Activated CD4-positive, alpha-beta T cell treated with anti-CD3 and anti-CD28 coated beads for 36 hours (primary cell): Measurements from ENCODE around the gene HYOU1. TPM values are rescaled to one million over a fixed set of nuclear protein-coding genes. Genes with fewer than 3 reads are reported as not detected.
"Not testable (repeated sequence)": the region's sequence is repeated elsewhere in the genome, so short reads cannot be mapped to it uniquely, and the experiment has no call there.

Experiments used
- ATAC-seq: fragments of 200-7000 bp; cut with Tn5 transposase; one replicate; pipeline ENCODE4 v1.10.0; 2021; ENCODE audit warnings: mild to moderate bottlenecking, moderate library complexity
- CTCF ChIA-PET: fragments of 350-600 bp; sonication (Branson Sonifier 250); formaldehyde crosslinking; loops from one replicate; lab custom pipeline; 2021; ENCODE audit warnings: antibody characterized with exemption; lab: Charles Lee
- POLR2A ChIA-PET: fragments of 350-600 bp; sonication (Branson Sonifier 250); formaldehyde crosslinking; loops from one replicate; lab custom pipeline; 2021; ENCODE audit warnings: antibody characterized with exemption, inconsistent platforms; lab: Charles Lee
- DNase-seq: peaks from one replicate; pipeline ENCODE4 v3.0.0-alpha.2; 2020
- H3K27ac Mint-ChIP-seq: one replicate; pipeline ENCODE4 v1.8.0; 2021; ENCODE audit warnings: mixed read lengths
- H3K27me3 Mint-ChIP-seq: one replicate; pipeline ENCODE4 v1.8.0; 2021; ENCODE audit warnings: mixed read lengths
- H3K36me3 Mint-ChIP-seq: one replicate; pipeline ENCODE4 v1.8.0; 2021; ENCODE audit warnings: low read depth, mixed read lengths
- H3K4me1 Mint-ChIP-seq: one replicate; pipeline ENCODE4 v1.8.0; 2021; ENCODE audit warnings: mixed read lengths
- H3K4me3 Mint-ChIP-seq: one replicate; pipeline ENCODE4 v1.8.0; 2021; ENCODE audit warnings: mild to moderate bottlenecking, moderate library complexity, mixed read lengths
- H3K9me3 Mint-ChIP-seq: one replicate; pipeline ENCODE4 v1.8.0; 2021; ENCODE audit warnings: low read depth, mixed read lengths
- intact Hi-C, 2 experiments: fragments of 100-400 bp; cut with DNase I in 1 of 2; cut with micrococcal nuclease in 1 of 2; formaldehyde crosslinking; loops; one replicate each; pipeline versions ENCODE4 v1.14.2 to v1.15.1; 2022 to 2024; cut with DNase I, micrococcal nuclease
- total RNA-seq, 2 experiments: library from RNA; stranded (reverse); gene quantifications; one replicate each; pipeline ENCODE4 v1.2.3, GENCODE V29; 2021

Gene HYOU1
- total RNA-seq, 2 experiments from 2014 or later, result 104 to 114 TPM

- CTCF ChIA-PET, result interaction anchor here (0.7 to 1.5 kb wide), 2 partner anchors 15 to 260 kb away, joined by 3 to 4 read pairs; no protein-coding TSS in a partner anchor
- no peak for ATAC-seq
- Mint-ChIP-seq H3K27me3 (no peaks in the 10 kb centered on the region), H3K27ac (no peak overlapping the region), H3K4me3 (no peak overlapping the region), H3K4me1 (peaks cover 12% of the 10 kb centered on the region), H3K9me3 (no peaks in the 10 kb centered on the region), H3K36me3 (peaks cover 40% of the 10 kb centered on the region)
- POLR2A ChIA-PET, result interaction anchor here (0.6 kb wide), 1 partner anchor 76 kb away, joined by 3 read pairs; no protein-coding TSS in a partner anchor
- DNase-seq, result no peak
- intact Hi-C loops, result no loop called here
Measured at GRCh38 chr11:119044708-119045107, 12.3 kb downstream of the HYOU1 start.

GRCh38 chr11:119042927-119043326 is 14.1 kb downstream of the HYOU1 start:
- ChIA-PET CTCF (interaction anchor here (1.2 to 1.7 kb wide), 3 partner anchors 13 to 153 kb away, joined by 4 to 10 read pairs (median 4); no protein-coding TSS in a partner anchor), POLR2A (no interaction called here)
- intact Hi-C loops, result no loop called here
- DNase-seq, result no peak
- Mint-ChIP-seq H3K4me1 (peaks cover 12% of the 10 kb centered on the region), H3K27ac (no peak overlapping the region), H3K4me3 (no peak overlapping the region), H3K27me3 (no peaks in the 10 kb centered on the region), H3K9me3 (no peaks in the 10 kb centered on the region), H3K36me3 (peaks cover 24% of the 10 kb centered on the region)
- no peak for ATAC-seq

- intact Hi-C loops, result no loop called here
- DNase-seq, result no peak
- ATAC-seq, result peak; percentile 81
- no peaks in the 10 kb centered on the region for H3K9me3 Mint-ChIP-seq
- H3K27me3 Mint-ChIP-seq, result no peaks in the 10 kb centered on the region
- POLR2A ChIA-PET, result interaction anchor here (0.6 to 1.3 kb wide), 3 partner anchors 13 to 15 kb away, joined by 4 to 5 read pairs (median 5); partner anchors contain the start of gene HYOU1
- CTCF ChIA-PET, result interaction anchor here (0.5 to 0.7 kb wide), 3 partner anchors 9 to 252 kb away, joined by 3 read pairs; no protein-coding TSS in a partner anchor
- H3K36me3 Mint-ChIP-seq, result peaks cover 16% of the 10 kb centered on the region
- peaks cover 9% of the 10 kb centered on the region for H3K4me1 Mint-ChIP-seq
- H3K27ac Mint-ChIP-seq, result peak overlapping the region; percentile 0
- H3K4me3 Mint-ChIP-seq, result no peak overlapping the region
Measured at GRCh38 chr11:119041821-119042514, 15.0 kb downstream of the HYOU1 start.

- intact Hi-C loops, H3K27me3 Mint-ChIP-seq, H3K4me1 Mint-ChIP-seq, H3K4me3 Mint-ChIP-seq, DNase-seq, H3K27ac Mint-ChIP-seq, POLR2A ChIA-PET, H3K9me3 Mint-ChIP-seq, H3K36me3 Mint-ChIP-seq, ATAC-seq, CTCF ChIA-PET: not testable (repeated sequence)
Measured at GRCh38 chr11:119039471-119039870, 17.5 kb downstream of the HYOU1 start.

- intact Hi-C loops, result no loop called here
- H3K27ac Mint-ChIP-seq, result no peak overlapping the region
- H3K9me3 Mint-ChIP-seq, result no peaks in the 10 kb centered on the region
- ChIA-PET POLR2A (interaction anchor here (0.6 kb wide), 1 partner anchor 34 kb away, joined by 7 read pairs; no protein-coding TSS in a partner anchor), CTCF (no interaction called here)
- peaks cover 9% of the 10 kb centered on the region for H3K4me1 Mint-ChIP-seq
- no peaks in the 10 kb centered on the region for H3K36me3 Mint-ChIP-seq
- H3K27me3 Mint-ChIP-seq, result no peaks in the 10 kb centered on the region
- H3K4me3 Mint-ChIP-seq, result no peak overlapping the region
- ATAC-seq, result no peak
- no peak for DNase-seq
Measured at GRCh38 chr11:119038884-119039283, 18.1 kb downstream of the HYOU1 start.

- intact Hi-C loops, result no loop called here
- peaks cover 4% of the 10 kb centered on the region for H3K4me1 Mint-ChIP-seq
- ChIA-PET POLR2A (no interaction called here), CTCF (interaction anchor here (0.6 to 1.0 kb wide), 3 partner anchors 33 to 806 kb away, joined by 3 read pairs; partner anchors contain the start of gene VPS11)
- no peaks in the 10 kb centered on the region for H3K9me3 Mint-ChIP-seq
- no peaks in the 10 kb centered on the region for H3K36me3 Mint-ChIP-seq
- ATAC-seq (no peak), DNase-seq (no peak)
- no peak overlapping the region for H3K4me3 Mint-ChIP-seq
- no peaks in the 10 kb centered on the region for H3K27me3 Mint-ChIP-seq
- no peak overlapping the region for H3K27ac Mint-ChIP-seq
Measured at GRCh38 chr11:119034813-119035212, 22.2 kb downstream of the HYOU1 start.

- H3K27ac Mint-ChIP-seq, H3K36me3 Mint-ChIP-seq, H3K9me3 Mint-ChIP-seq, ATAC-seq, H3K27me3 Mint-ChIP-seq, intact Hi-C loops, DNase-seq, H3K4me3 Mint-ChIP-seq, POLR2A ChIA-PET: not testable (repeated sequence)
- peaks cover 15% of the 10 kb centered on the region for H3K4me1 Mint-ChIP-seq
- CTCF ChIA-PET, result interaction anchor here (0.7 to 1.2 kb wide), 4 partner anchors 23 to 85 kb away, joined by 3 to 6 read pairs (median 4); no protein-coding TSS in a partner anchor
Measured at GRCh38 chr11:119033421-119033820, 23.6 kb downstream of the HYOU1 start.

GRCh38 chr11:119031912-119032280 is 25.1 kb downstream of the HYOU1 start:
- DNase-seq (no peak), ATAC-seq (no peak)
- Mint-ChIP-seq H3K27ac (peak overlapping the region; percentile 6), H3K36me3 (peaks cover 16% of the 10 kb centered on the region), H3K27me3 (no peaks in the 10 kb centered on the region), H3K9me3 (no peaks in the 10 kb centered on the region), H3K4me3 (no peak overlapping the region), H3K4me1 (peaks cover 19% of the 10 kb centered on the region)
- CTCF ChIA-PET, result interaction anchor here (0.7 to 1.3 kb wide), 8 partner anchors 12 to 119 kb away, joined by 3 to 5 read pairs (median 3); partner anchors contain the start of gene VPS11
- intact Hi-C loops, result no loop called here
- POLR2A ChIA-PET, result interaction anchor here (0.9 to 1.1 kb wide), 2 partner anchors 10 to 14 kb away, joined by 3 to 5 read pairs; partner anchors contain the start of gene RPS25

- intact Hi-C loops, result loop anchor here (1.0 kb wide), 9 partner anchors 12 to 304 kb away; partner anchors contain the start of genes CENATAC (in 2 of the 2), HYOU1 (in 2 of the 2), RPS25 (in 2 of the 2) and TRAPPC4 (in 2 of the 2)
- H3K4me1 Mint-ChIP-seq, result peaks cover 19% of the 10 kb centered on the region
- CTCF ChIA-PET, result interaction anchor here (0.5 to 1.3 kb wide), 7 partner anchors 9 to 459 kb away, joined by 3 to 4 read pairs (median 3); no protein-coding TSS in a partner anchor
- H3K4me3 Mint-ChIP-seq, result peak within 1 kb of the TSS; percentile 76
- H3K36me3 Mint-ChIP-seq, result peaks cover 19% of the 10 kb centered on the region
- peak; percentile 99 for DNase-seq
- no peaks in the 10 kb centered on the region for H3K9me3 Mint-ChIP-seq
- POLR2A ChIA-PET, result interaction anchor here (0.6 to 0.7 kb wide), 2 partner anchors 37 to 64 kb away, joined by 3 to 4 read pairs; no protein-coding TSS in a partner anchor
- peak; percentile 94 for ATAC-seq
- H3K27me3 Mint-ChIP-seq, result no peaks in the 10 kb centered on the region
- peak within 1 kb of the TSS; percentile 86 for H3K27ac Mint-ChIP-seq
Measured at GRCh38 chr11:119030329-119031047, 26.5 kb downstream of the HYOU1 start, which contains the start of gene SLC37A4. TSS of gene SLC37A4 (minus strand) at chr11:119030877.

- peak overlapping the region; percentile 69 for H3K27ac Mint-ChIP-seq
- peak; percentile 4 for ATAC-seq
- POLR2A ChIA-PET, result interaction anchor here (0.6 kb wide), 2 partner anchors 14 to 37 kb away, joined by 3 to 4 read pairs; no protein-coding TSS in a partner anchor
Measured at GRCh38 chr11:119030029-119030328, 27.0 kb downstream of the HYOU1 start.

More at GRCh38 chr11:119030029-119030328, 27.0 kb downstream of the HYOU1 start:
- intact Hi-C loops, result loop anchor here (1.0 kb wide), 9 partner anchors 12 to 304 kb away; partner anchors contain the start of genes CENATAC (in 2 of the 2), HYOU1 (in 2 of the 2), RPS25 (in 2 of the 2) and TRAPPC4 (in 2 of the 2)
- CTCF ChIA-PET, result interaction anchor here (0.5 to 1.1 kb wide), 7 partner anchors 9 to 458 kb away, joined by 3 to 4 read pairs (median 3); partner anchors contain the start of gene VPS11
- H3K4me3 Mint-ChIP-seq, result peak overlapping the region; percentile 76
- DNase-seq, result no peak
- no peaks in the 10 kb centered on the region for H3K27me3 Mint-ChIP-seq
- no peaks in the 10 kb centered on the region for H3K9me3 Mint-ChIP-seq
- H3K36me3 Mint-ChIP-seq, result peaks cover 24% of the 10 kb centered on the region
- H3K4me1 Mint-ChIP-seq, result peaks cover 24% of the 10 kb centered on the region
